GM18519 (cell line): Measurements from ENCODE around the gene RC3H1.
"Not testable (repeated sequence)": the region's sequence is repeated elsewhere in the genome, so short reads cannot be mapped to it uniquely, and the experiment has no call there.

Experiments
- ATAC-seq: cut with Tn5 transposase; IDR thresholded peaks from one replicate; pipeline ENCODE4 v1.9.1; 2021; ENCODE audit warnings: mild to moderate bottlenecking, moderate library complexity; ENCODE audit not compliant: unreplicated experiment, low FRiP score

RC3H1 gene

DNA sequence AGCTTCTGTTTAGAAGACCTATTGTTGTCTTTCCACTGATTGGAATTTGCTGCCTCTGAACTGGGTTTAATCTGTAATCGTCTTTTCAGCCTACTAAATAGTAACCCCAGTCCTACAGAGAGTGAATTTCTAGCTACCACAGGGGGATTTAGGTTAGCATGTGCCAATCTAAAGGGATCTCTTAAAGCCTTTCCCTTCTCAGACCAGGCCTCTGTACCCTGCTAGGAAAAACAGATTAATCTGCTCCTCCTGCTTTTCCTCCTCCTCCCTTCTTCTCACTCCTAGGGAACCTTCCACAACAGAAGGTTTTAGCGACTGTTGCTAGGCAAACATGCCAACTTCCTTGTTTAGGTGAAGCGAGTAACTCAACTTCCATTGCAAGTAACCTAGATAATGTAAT is 1.3 kb upstream of the RC3H1 start:
- no peak for ATAC-seq

GRCh38 chr1:174022976-174023277 is 770 bp upstream of the RC3H1 start:
- no peak for ATAC-seq

- peak; percentile 7 for ATAC-seq
Observed at GRCh38 chr1:174021591-174022079, 522 bp downstream of the RC3H1 start.

GRCh38 chr1:174018565-174018964 is 3.6 kb downstream of the RC3H1 start:
- no peak for ATAC-seq

- ATAC-seq, result no peak
Observed at GRCh38 chr1:174017231-174017970, 4.8 kb downstream of the RC3H1 start.

- no peak for ATAC-seq
Observed at GRCh38 chr1:174013864-174014418, 8.2 kb downstream of the RC3H1 start.

DNA sequence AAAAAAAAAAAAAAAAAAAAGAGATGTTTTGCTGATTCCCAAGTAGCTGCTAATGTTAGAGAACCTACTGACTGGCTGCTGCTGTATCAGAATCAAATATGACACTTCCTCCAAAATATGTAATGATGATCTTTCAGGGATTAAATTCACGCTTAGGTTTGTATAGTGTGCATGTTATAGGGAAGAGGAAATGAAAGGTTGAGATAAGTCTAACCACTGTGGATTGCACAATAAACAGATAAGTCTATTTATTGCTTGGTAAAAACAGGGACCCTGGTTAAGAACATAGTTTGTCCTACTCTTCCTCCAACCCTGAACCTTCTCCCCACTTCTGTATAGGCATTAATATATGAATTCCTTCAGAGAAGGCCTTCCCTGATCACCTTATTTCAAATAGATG is 13.2 kb downstream of the RC3H1 start:
- ATAC-seq, result no peak

DNA sequence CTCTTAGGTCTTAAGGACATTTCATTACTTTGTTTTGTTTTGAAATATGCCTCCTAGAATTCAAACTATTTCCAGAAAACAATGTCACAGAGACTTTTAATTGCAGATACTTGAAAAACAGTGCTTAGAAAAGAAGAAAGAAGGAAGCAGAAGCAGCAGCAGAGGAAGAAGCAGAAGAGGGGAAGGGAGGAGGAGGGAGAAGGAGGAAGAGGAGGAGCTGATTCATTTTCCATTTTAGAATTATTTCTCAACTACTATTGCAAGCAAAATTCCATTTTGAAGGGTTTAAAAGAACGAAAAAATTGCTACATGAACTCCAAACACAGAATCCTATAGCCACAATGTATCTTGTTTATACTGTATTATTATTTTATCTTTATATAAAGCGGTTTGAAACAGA is 13.9 kb downstream of the RC3H1 start:
- no peak for ATAC-seq

DNA sequence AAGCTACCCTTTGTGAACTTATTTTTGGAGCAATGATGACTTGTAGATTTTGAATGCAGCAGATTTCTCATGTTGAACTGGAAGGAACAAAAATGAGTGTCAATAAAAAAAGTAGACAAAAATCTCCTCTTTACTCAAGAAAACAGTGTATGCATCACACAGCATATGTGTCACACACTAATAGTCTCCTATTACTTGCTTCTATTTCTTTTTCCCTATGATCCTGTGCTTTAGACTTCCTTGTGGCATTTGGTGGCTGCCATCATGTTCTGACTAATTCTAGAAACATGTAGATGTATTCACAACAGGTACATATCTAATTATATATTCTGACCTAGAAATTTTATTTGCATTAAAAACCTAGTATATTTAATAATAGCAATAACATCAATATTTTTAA is 14.3 kb downstream of the RC3H1 start:
- no peak for ATAC-seq

GRCh38 chr1:174005032-174005431 is 17.1 kb downstream of the RC3H1 start:
- peak; percentile 94 for ATAC-seq

DNA sequence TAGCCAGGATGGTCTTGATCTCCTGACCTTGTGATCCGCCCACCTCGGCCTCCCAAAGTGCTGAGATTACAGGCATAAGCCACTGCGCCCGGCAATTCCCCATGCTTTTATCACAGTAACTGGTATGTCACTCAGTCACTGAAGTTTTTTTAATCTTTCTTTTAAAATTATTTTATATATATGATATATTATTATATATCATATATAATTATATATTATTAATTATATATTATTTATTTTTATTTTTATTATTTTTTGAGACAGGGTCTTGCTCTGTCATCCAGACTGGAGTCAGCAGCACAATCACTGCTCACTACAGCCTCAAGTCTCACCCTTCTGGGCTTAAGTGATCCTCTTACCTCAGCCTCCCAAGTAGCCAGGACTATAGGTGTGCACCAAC is 18.3 kb downstream of the RC3H1 start:
- ATAC-seq, result no peak

- no peak for ATAC-seq
Observed at GRCh38 chr1:174001573-174001972, 20.6 kb downstream of the RC3H1 start.

GRCh38 chr1:174000371-174000770 is 21.8 kb downstream of the RC3H1 start:
- no peak for ATAC-seq

- no peak for ATAC-seq
Observed at GRCh38 chr1:173997791-173998190, 24.4 kb downstream of the RC3H1 start.

DNA sequence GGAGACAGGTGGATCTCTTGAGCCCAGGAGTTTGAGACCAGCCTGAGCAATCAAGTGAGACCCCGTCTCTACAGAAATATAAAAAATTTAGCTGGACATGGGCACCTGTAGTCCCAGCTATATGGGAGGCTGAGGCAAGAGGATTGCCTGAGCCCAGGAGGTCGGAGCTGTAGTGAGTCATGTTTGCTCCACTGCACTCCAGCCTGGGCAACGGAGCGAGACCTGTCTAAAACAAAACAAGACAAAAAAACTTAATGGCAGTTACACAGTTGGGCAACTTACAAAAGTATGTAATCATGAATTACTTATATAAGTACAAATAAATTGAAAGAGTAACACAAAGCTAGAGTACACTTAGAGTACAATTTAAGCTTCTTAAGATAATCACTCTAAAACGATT is 25.2 kb downstream of the RC3H1 start:
- no peak for ATAC-seq

GRCh38 chr1:173995475-173995874 is 26.7 kb downstream of the RC3H1 start:
- no peak for ATAC-seq

- not testable (repeated sequence) for ATAC-seq
Observed at GRCh38 chr1:173993948-173994347, 28.2 kb downstream of the RC3H1 start.

- no peak for ATAC-seq
Observed at GRCh38 chr1:173988068-173988467, 34.1 kb downstream of the RC3H1 start.

DNA sequence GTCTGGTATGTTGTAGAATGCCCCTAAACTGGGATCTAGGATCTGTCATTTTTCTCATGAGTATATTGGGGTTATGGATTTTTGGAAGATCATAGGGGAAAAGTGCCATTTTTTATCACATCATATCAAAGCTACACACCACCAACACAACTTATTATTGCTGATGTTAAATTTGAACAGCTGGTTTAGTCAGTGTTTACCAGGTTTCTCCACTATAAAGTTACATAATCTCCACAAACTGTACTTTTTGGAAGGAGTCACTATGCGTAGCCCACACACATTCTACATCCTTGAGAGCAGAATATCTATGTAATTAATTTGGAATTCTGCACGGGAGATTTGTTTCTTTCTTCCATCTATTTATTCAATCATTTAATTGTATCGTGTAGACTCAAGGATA is 35.2 kb downstream of the RC3H1 start:
- no peak for ATAC-seq

GRCh38 chr1:173970252-173970651 is 51.9 kb downstream of the RC3H1 start:
- no peak for ATAC-seq

DNA sequence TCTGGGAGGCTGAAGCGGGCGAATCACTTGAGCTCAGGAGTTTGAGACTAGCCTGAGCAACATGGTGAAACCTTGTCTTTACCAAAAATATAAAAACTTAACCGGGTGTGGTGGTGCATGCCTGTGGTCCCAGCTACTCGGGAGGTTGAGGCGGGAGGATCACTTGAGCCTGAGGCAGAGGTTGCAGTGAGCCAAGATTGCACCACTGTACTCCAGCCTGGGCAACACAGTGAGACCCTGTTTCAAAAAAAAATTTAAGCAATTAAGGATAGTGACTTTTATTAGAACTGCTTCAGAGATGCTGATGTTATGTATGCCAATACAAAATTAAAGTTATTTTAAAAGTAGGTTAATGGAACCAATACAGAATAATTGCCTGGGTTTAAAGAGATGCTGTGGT is 56.3 kb downstream of the RC3H1 start:
- not testable (repeated sequence) for ATAC-seq

DNA sequence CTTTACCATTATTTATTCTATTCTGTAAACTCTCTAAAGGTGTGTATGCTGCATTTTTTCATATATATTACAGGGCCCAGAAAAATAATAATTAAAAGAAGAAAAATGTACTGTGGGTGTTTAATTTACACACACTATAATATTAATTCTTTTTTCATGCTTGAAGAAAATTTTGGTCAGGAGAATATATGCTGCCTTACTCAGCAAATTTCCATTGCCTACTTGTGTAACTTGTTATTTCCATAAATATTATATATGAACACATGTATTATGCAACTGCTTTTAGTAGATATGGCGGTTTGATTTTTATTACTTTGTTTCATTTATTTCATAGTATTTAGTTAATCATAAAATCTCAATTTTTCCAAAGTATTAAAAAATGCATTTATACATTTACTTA is 58.7 kb downstream of the RC3H1 start:
- ATAC-seq, result no peak
